ENCODE results near the gene RASGRP1. TPM values are rescaled to one million over a fixed set of nuclear protein-coding genes. Genes with fewer than 3 reads are reported as not detected.
A peak's percentile ranks its signal among the peaks of the same experiment; 100 is the strongest.

Gene RASGRP1
- total RNA-seq, 3 donors from 2014 or later (not counting 1 experiment from before 2014, with no cell fraction given), result 65.9 to 122 (median 96.5) TPM

DNA sequence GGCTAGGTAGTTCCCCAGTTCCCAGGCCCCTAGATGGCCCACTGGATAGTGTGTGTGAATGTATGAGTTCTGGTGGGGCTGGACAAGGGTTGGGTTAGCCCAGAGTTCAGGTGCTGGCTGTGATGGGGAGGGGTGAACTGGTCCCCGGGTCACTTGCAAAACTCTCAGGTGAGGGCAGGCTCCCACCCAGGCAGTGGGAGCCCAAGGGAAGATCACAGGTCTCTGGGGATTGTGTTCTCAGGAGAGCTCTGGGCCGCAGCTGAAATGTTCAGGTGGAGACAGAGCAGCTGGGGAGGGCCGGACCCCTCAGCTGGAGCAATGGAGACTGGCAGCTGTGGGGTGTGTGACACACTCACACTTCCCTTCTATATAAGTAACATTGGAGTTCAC, 123.5 kb downstream of the RASGRP1 start:
- Histone ChIP-seq H3K4me3 (ENCODE audit: low read length) (no peak overlapping the region), H3K27me3 (ENCODE audit: control insufficient read depth, insufficient read depth, low read length) (peaks cover 4% of the 10 kb centered on the region), H3K36me3 (ENCODE audit: control insufficient read depth, insufficient read depth, low read length) (no peaks in the 10 kb centered on the region), H3K4me1 (ENCODE audit: control insufficient read depth, insufficient read depth, low read length) (peaks cover 6% of the 10 kb centered on the region), H3K27ac (ENCODE audit: low read length) (no peak overlapping the region), H3K9me3 (ENCODE audit: control insufficient read depth, insufficient read depth, low read length) (no peaks in the 10 kb centered on the region)
- Mint-ChIP-seq H3K36me3 (peaks cover 7% of the 10 kb centered on the region), H3K9me3 (no peaks in the 10 kb centered on the region), H3K27ac (peak overlapping the region in 1 of 2 donors; percentile 60), H3K4me1 (peaks cover 7 to 8% of the 10 kb centered on the region in 2 donors), H3K4me3 (no peak overlapping the region), H3K27me3 (ENCODE audit: low read depth in 2 of 2) (peaks cover 23 to 39% of the 10 kb centered on the region in 2 donors)
- no peak for ATAC-seq
- TF ChIP-seq CTCF (IDR thresholded peaks at IDR 0.05), result no peak
- DNase-seq, result no peak
- 72% methylated on average over 2 of the region's 3 CpGs for WGBS (ENCODE audit: insufficient coverage)
- intact Hi-C loops (cut with micrococcal nuclease), result loop anchor here (10.0 kb wide), 1 partner anchor 124 kb away; the partner anchor contains the start of gene RASGRP1

DNA sequence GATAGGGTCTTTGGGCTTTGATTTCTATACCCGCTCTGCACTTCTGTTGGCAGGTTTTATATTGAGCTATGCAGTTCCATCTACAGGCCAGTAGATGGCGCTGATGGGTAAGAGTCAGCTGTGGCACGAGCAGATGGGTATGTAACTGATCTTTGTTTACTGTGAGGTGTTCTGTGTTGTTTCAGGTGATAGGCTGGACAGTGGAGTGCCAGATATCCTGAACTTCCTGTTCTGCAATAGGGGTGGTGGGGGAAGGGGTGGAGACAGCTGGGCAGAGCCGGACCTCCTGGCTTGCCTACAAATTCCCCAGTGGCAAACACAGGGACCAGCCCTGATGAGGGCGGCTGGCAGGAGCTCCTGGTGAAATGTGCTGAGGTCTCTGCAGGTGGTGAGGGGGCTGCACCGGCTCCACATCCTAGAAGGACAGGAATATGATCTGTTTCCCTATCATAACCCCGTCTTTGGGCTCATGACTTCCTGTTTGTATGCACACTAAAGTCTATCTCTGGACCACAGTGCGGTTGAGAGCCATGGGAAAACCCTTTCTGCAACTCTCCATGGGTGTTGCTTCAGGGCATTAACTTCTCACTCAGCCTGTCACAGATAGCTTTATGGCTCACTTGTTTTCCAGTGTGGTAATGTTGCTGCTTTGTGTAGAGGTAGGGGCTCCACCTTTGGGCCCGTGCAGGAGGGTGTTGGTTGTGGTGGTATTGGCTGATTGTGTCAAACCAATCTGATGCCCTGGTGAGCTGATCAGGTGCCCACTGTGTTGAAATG, 124.1 kb downstream of the RASGRP1 start:
- whole genome bisulfite sequencing (ENCODE audit: insufficient coverage), result 18% methylated on average over 9 of the region's 9 CpGs
- Mint-ChIP-seq H3K4me3 (no peak overlapping the region), H3K4me1 (peaks cover 7 to 8% of the 10 kb centered on the region in 2 donors), H3K27me3 (ENCODE audit: low read depth in 2 of 2) (peaks cover 26 to 44% of the 10 kb centered on the region in 2 donors), H3K27ac (peak overlapping the region in 1 of 2 donors; percentile 60), H3K9me3 (no peaks in the 10 kb centered on the region), H3K36me3 (peaks cover 7% of the 10 kb centered on the region)
- intact Hi-C loops (cut with micrococcal nuclease), result loop anchor here (1.0 to 10.0 kb wide), 3 partner anchors 124 to 259 kb away; partner anchors contain the start of gene RASGRP1
- peak; percentile 89 to 93 (median 92) for ATAC-seq
- peak; percentile 94 for TF ChIP-seq CTCF (IDR thresholded peaks at IDR 0.05)
- Histone ChIP-seq H3K27ac (ENCODE audit: low read length) (no peak overlapping the region), H3K36me3 (ENCODE audit: control insufficient read depth, insufficient read depth, low read length) (no peaks in the 10 kb centered on the region), H3K9me3 (ENCODE audit: control insufficient read depth, insufficient read depth, low read length) (no peaks in the 10 kb centered on the region), H3K4me3 (ENCODE audit: low read length) (no peak overlapping the region), H3K27me3 (ENCODE audit: control insufficient read depth, insufficient read depth, low read length) (peaks cover 4% of the 10 kb centered on the region), H3K4me1 (ENCODE audit: control insufficient read depth, insufficient read depth, low read length) (peaks cover 6% of the 10 kb centered on the region)
- peak; percentile 29 to 90 for DNase-seq

Other genes starting within 250 kb of the RASGRP1 start
- gene FAM98B, start 110.7 kb downstream of the RASGRP1 start, total RNA-seq, result 10 to 100 TPM; 27.5 to 34.0 (median 29.0) TPM